ENCODE data around the gene GPR65.

GPR65 gene

GRCh38 chr14:88013750-88014349 lies 8.9 kb downstream of the GPR65 start (continued):
- TF ChIP-seq ZNF704 (tag by site-specific recombination; IDR thresholded peaks at IDR 0.05) = no peak
- no peak for TF ChIP-seq ZNF175 (tag by site-specific recombination; IDR thresholded peaks at IDR 0.05)
- TF ChIP-seq PRDM2 (tag by site-specific recombination; IDR thresholded peaks at IDR 0.05; ENCODE audit: borderline replicate concordance) = no peak
- no peak for TF ChIP-seq ZNF398 (tag by site-specific recombination; IDR thresholded peaks at IDR 0.05)
- no peak for TF ChIP-seq ZBTB20 (tag by site-specific recombination; IDR thresholded peaks at IDR 0.05)
- no peak for TF ChIP-seq ZBTB26 (tag by site-specific recombination; optimal IDR thresholded peaks at IDR 0.05)
- TF ChIP-seq ZNF544 (tag by site-specific recombination; IDR thresholded peaks at IDR 0.05) = no peak

- Histone ChIP-seq H3K27ac (ENCODE audit: extremely low read depth, low read depth, low read length) (no peak overlapping the region), H3K9me3 (ENCODE audit: control insufficient read depth, insufficient read depth, low read depth, low read length) (no peaks in the 10 kb centered on the region), H3K4me1 (ENCODE audit: control insufficient read depth, insufficient read depth, low read length) (no peaks in the 10 kb centered on the region), H3K36me3 (ENCODE audit: control insufficient read depth in 2 of 2, insufficient read depth in 1 of 2, low read length in 2 of 2) (no peaks in the 10 kb centered on the region), H3K4me3 (ENCODE audit: low read depth, low read length) (no peak overlapping the region)
- ChIA-PET CTCF (interaction anchor here (0.9 to 4.2 kb wide), 5 partner anchors 25 to 218 kb away, joined by 3 to 30 read pairs (median 6); no protein-coding TSS in a partner anchor), POLR2A (no interaction called here)
- TF ChIP-seq ZNF521 (tag by site-specific recombination; IDR thresholded peaks at IDR 0.05) (no peak), ZNF561 (tag by site-specific recombination; IDR thresholded peaks at IDR 0.05; ENCODE audit: borderline replicate concordance) (no peak), ZNF658 (tag by site-specific recombination; IDR thresholded peaks at IDR 0.05) (no peak), ZNF362 (tag by site-specific recombination; IDR thresholded peaks at IDR 0.05) (no peak), REST (tag by site-specific recombination; IDR thresholded peaks at IDR 0.05) (no peak), ZNF18 (tag by site-specific recombination; IDR thresholded peaks at IDR 0.05) (no peak), ZNF596 (tag by site-specific recombination; IDR thresholded peaks at IDR 0.05) (no peak), ZNF133 (tag by site-specific recombination; IDR thresholded peaks at IDR 0.05) (no peak), ZEB2 (tag by site-specific recombination; IDR thresholded peaks at IDR 0.05) (no peak), ZNF138 (tag by site-specific recombination; IDR thresholded peaks at IDR 0.05; ENCODE audit: borderline replicate concordance) (no peak)
Measured at GRCh38 chr14:88016768-88017167, 11.8 kb downstream of the GPR65 start.
